HL-60/S4 treated with retinoic acid at 250 ng/mL for 4 days and 3 days (cell line): ENCODE results near the gene FOSL1.
"Not testable (repeated sequence)": the region's sequence is repeated elsewhere in the genome, so short reads cannot be mapped to it uniquely, and the experiment has no call there.

Experiments
- in situ Hi-C: fragments of 300-500 bp; cut with MboI; formaldehyde crosslinking; loops from 2 replicates; pipeline ENCODE4 v1.7.0; 2022; ENCODE audit warnings: low sequenced_read_pairs

The FOSL1 gene

DNA sequence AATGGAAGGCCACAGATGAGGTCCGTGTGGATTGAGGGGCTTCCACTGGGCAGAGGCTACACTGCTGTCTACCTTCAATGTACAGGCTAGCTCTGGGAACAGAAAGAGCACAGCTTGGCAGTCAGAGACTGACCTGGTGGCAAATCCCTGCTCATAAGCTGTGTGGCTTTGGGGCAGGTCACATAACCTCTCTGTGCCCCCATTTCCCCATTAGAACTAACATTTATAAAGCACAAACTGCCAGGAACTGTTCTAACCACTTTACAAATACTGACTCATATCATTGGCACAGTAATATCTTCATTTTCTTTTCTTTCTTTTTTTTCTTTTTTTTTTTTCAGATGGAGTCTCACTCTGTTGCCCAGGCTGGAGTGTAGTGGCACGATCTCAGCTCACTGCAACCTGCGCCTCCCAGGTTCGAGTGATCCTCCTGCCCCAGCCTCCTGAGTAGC lies 3.1 kb downstream of the FOSL1 start:
- in situ Hi-C loops, result no loop called here

DNA sequence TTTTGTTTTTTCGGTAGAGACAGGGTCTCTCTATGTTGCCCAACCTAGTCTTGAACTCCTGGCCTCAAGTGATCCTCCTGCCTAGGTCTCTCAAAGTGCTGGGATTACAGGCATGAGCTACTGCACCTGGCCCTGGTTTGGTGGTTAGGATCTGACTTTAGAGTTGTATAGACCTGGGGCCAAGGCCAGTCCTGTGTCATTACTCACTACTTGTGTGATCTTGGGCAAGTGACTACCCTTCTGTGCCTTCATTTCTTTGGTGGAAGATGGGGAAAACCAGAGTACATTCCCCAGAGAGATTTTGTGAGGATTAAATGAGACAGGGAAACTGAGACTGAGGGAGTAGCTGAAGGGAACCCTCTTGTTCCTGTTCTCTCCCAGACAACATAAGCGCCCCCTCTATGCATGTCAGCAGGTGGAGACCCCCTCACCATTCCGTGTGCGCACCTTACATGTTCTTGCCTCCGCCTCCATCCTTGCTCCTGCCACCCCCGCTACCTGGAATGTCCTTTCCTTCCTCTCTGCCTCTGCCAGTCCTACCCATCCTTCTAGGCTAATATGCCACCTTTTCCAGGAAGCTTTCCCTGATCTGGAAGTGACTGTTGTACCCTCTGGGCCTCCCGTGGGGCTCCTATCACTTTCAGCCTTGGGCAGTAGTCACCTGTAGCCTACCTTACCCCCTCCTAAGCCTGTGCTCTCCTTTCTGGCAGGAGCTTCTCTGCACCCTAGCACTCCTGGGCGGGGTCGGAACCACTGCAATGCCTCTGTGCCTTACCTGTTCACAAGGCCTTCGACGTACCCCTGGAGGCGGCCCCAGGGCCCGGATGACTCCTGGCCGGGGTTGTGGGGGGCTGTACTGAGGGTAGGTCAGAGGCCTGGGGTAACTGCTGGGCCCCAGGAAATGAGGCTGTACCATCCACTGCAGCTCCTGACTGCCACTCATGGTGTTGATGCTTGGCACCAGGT lies 3.9 kb downstream of the FOSL1 start:
- in situ Hi-C loops, result no loop called here

DNA sequence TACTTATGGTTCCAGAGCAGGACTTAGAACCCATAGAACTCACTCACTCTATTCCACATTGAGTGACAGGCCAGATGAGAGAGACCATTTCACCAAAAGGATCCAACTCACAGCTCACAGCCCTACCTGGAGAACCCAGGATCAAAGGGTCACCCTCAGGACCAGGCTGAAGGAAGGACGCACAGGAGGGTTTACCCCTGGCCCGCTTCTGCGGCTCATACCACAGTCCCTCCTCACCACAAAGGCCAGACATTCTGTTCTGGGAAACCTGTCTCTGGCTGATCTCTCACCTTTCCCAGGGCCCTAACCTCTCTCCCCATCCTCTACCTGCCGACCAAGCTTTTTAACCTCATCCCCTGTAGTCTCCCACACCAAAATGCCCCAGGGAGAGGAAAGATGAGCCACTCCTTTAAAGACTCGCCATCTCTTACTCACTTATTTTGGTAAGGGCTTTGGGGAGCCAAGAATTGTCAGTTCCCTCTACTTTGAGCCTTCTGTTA lies 4.7 kb downstream of the FOSL1 start:
- in situ Hi-C loops, result no loop called here

DNA sequence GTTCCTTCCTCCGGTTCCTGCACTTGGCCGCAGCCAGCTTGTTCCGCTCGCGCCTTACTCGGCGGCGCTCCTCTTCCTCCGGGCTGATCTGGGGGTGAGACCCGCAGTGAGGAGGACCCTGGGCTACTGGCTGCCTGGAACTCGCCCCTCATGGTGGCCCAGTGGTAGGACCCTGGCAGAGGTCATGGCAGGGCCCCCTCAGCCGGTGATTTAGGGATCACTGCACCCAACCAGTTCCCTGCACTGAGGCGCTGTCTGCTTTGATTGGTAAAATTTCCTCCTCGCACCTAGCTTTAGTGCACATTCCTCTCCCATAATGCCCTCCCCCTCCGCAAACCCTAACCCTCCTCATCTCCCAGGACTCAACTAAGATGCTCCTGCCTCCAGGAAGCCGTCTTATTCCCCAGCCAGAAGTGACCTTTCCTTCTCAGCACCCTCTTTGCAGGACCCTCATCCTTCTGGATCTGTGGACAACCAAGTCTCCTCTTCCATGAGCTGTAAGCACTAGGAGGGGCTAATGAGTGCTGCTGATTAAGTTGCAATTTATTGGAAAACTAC lies 6.1 kb downstream of the FOSL1 start:
- in situ Hi-C loops, result no loop called here

DNA sequence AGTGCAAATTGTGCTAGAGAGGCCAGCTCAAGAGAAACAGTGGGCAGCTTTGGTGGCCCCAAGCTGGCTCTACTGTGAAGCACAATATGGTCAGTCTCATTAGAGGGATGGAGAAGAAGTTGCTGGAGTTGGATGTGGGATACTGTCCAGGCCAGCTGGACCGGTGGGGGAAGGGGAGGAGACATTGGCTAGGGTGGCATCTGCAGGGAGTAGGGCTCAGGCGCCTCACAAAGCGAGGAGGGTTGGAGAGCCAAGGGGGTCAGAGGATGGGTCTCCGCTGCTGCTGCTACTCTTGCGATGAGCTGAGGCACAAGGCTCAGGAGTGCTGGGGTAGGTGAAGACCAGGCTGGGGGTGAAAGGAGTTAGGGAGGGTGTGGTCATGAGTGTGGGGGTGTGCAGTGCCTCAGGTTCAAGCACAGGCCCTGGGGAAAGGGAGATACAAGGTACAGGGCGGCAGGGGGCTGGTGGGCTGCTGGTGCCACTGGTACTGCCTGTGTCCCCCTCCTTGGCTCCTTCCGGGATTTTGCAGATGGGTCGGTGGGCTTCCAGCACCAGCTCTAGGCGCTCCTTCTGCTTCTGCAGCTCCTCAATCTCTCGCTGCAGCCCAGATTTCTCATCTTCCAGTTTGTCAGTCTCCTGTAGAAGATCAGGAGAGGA lies 7.4 kb downstream of the FOSL1 start:
- in situ Hi-C loops, result no loop called here

DNA sequence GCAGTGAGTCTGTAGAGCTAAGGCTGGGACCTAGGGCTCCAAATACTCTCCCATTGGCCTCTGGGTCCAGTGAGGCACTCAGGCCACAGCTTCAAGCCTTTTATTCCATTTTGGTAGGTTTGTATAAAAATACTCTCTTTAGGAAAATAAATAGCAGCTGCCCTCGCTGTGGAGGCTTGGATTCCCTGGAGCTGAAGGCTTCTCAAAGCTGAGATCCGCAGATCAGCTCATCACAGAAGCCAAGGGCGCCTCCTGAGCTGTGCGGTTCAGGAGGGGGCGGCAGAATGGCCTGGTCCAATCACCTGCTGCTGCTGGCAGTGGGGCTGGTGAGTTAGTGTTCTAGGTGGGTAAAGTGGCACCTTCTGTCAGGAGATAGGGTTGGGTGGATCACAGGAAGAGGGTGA lies 8.0 kb downstream of the FOSL1 start:
- in situ Hi-C loops, result not testable (repeated sequence)

DNA sequence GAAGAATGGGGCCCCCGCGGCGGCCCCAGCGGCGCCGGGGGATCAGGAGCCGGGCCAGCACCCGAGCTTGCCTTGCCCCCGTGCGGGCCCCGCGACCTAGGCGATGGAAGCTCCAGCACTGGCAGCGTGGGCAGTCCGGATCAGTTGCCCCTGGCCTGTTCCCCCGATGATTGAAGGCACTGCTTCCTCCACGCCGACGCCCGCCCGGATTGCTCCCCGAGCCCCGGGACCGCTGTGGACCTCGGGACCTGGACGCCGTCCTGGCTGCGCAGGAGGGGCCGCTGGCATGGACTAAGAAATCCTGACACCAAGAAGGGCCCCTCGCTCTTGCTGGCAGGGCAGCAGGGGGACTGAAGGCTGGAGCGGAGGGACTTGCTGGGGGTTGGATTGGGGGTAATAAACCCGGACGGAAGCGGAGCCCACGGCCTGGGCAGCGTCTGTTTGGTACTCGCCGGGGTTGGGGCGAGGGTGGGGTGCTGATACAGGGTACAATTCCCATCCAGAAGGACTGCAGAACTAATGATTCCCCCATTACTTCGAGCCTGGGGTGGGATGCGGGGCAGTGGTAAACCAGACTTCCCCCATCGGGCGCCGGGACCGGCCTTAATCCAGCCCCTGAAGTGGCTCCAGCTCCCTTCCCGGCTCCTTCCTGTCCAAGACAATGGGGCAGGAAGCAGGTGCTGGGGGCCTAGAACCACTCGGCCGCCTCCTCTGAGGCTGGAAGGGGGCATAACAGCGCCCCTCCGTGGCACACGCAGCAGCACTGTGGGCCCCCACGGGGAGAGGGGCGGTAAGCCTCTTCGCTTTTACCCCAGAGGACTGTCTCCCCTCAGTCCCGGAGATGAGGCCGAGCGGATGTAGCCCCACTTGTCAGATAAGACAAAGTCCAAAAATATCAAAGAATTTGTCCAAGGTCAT lies 8.7 kb downstream of the FOSL1 start:
- in situ Hi-C loops, result no loop called here

DNA sequence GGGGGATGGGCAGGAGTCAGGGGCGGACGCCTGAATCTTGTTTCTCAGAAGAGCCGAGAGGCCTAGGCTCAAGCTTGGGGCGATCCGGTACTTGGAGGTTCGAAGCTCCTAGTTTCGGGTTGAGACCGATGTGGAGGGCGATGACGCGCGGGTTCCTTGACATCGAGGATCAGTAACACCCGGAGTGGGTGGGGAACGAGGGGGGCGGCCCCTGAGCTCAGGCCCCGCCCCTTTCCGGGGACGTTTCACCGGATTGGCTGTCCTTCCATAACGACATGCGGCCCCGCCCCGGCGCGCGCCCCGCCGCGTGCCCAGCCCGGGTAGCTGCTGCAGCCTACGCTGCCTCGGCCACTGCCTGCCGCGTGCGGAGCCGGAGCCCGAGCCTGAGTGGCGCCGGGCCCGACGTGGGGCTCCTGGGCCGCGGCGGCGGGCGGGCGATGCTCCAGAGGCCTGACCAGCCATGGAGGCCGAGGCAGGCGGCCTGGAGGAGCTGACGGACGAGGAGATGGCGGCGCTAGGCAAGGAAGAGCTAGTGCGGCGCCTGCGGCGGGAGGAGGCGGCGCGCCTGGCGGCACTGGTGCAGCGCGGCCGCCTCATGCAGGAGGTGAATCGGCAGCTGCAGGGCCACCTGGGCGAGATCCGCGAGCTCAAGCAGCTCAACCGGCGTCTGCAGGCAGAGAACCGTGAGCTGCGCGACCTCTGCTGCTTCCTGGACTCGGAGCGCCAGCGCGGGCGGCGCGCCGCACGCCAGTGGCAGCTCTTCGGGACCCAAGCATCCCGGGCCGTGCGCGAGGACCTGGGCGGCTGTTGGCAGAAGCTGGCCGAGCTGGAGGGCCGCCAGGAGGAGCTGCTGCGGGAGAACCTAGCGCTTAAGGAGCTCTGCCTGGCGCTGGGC lies 9.6 kb downstream of the FOSL1 start, which contains the start of gene CCDC85B:
TSS of gene CCDC85B (plus strand) at position 350 of the 895 bp plus-strand sequence. CDS start at position 461, 111 bp downstream.
- in situ Hi-C loops, result no loop called here

DNA sequence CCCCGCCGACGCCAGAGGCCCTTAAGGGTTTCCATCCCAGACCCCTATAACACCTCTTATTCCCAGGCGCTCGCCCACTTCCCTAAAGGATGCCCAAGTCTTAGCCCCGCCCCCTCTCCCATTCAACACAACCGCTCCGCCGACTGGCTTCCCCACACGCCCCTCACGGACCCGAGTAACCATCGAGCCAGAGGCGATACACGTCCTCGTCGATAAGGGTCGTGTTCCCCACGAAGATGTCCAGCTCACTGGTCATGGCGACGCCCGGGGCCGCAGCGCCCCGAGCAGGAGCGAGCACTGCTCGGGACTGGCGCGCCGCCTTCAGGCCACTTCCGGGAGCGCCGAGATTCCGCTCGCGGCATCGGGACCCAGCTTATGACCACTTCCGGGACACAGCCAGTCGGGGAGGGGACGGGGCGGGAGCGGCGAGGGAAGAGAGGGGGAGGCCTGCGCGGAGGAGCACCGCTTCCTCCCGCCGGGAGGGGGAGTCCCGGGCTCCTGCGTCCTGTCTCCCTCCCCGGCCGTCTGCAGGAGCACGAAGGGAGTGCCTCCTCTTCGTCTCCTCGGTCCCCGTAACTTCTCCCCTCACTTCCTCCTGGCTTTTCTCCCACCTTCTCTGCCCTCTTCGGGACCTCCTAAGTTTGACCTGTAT lies 11.9 kb downstream of the FOSL1 start, which contains the start of gene FIBP:
TSS of gene FIBP (minus strand) at position 309 of the 652 bp plus-strand sequence. CDS start at position 256, 53 bp downstream.
- in situ Hi-C loops, result no loop called here

DNA sequence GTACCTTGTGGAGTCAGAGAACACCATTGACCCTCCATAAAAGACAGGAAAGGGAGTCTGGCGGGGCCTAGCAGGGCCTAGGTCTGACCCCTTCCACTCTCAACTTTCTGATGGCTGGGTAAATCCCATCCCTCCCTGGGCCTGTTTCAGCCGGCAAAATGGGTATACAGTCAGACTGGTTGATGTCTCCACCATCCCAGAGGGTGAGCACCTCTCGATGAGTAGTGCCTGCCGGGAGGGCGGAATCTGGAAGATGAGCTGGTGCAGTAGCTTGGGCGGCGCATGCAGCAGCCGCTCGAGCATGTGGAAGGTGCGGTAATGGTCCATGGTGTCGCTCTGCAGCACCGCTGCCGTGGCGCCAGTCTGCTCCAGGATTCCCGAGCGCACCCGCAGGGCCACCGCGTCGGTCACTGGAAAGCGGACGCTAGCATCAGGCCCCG lies 12.4 kb downstream of the FOSL1 start:
- in situ Hi-C loops, result no loop called here

DNA sequence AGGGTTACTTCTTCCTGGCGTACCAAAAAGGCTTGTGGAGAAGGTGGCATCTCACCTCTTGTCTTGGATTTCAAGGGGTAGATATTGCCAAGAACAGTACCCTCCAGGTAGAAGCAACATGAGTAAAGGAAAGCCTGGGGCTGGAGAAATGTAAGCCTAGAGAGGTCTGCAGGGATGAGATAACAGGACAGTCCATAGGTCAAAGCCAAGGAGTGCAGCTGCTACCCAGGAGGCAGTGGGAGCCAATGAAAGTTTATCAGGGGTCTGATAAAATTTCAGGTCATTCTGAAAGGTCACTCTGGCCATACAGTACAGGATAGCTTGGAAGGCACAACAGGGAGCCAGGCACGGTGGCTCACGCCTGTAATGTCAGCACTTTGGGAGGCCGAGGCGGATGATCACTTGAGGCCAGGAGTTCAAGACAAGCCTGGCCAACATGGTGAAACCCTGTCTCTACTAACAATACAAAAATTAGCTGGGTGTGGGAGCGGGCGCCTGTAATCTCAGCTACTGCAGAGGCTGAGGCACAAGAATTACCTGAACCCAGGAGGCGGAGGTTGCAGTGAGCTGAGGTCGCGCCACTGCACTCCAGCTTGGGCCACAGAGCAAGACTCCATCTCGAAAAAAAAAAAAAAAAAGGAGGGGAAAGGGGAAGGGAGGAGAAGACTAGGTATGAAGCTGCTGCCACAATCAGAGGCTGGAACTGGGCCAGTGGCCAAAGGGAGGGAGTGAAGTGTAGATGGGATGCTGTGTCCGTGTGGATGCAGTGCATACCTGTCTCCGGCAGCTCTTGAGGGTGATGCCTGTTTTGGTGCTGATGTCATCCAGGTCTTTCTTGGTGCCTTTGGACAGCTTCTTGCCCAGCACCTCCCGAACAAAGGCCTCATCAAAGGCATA lies 13.1 kb downstream of the FOSL1 start:
- in situ Hi-C loops, result no loop called here

DNA sequence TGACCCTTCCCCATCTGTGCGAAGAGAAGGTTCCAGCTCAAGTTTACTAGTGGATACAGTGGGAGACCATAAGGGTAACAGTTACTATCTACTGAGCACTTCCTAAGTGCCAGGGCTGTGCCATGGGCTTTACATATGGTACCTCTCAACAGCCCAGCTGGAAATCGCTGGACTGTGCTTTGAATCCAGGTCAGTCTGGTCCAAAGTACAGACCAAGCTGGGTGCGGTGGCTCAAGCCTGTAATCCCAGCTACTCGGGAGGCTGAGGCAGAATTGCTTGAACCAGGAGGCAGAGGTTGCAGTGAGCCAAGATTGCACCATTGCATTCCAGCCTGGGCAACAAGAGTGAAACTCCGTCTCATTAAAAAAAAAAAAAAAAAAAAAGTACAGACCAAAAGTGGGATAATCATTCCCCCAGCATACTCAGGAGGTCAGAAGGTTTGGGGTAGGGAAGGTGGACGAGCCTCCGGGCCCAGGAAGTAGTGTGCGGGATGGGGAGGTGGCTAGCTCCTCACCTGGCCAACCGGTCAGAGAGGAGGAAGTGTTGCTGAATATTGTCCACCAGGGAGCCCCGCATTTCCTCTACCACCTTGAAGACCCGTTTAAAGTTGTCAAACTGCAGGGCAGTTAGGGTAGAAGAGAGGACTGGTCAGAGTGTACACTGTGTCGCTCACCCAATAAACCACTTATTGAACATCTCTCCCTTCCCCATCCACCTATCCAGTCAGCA lies 14.2 kb downstream of the FOSL1 start:
- in situ Hi-C loops, result no loop called here

DNA sequence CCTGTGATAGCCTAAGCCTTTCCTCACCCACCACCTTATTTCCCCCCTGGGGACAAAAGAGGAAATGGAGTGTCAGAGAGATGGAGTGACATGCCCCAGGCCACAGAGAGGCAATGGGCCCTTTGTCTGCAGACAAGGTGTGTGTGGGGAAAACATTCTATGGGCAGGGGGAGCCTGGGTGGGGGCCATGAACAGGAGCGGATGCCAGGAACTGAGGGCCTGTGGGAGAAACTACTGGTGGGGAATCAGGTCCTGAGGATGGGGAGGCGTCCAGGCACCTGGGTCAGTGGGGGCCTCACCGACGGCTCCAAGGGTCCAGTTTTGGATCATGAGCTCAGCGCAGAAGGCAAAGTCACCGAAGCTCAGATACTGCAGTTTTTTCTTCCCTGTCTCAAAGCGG lies 15.0 kb downstream of the FOSL1 start:
- in situ Hi-C loops, result no loop called here

DNA sequence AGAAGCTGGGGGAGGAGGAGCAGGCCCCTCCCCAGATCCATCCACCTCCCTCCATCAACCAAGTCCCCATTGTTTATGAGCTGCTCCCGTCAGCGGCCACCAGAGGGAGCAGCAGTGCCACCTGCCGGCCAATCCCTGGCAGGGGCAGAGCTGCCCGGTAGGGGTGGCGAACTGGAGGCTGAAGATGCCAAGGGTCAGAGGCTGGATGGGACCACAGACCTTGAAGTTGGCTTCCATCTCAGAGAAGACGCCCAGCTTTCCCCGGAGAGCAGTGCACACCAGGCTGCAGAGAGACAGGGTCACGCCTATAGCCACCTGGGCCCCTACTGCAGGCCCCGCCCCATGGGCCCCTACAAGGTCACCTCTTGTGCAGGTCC lies 15.5 kb downstream of the FOSL1 start:
- in situ Hi-C loops, result no loop called here

DNA sequence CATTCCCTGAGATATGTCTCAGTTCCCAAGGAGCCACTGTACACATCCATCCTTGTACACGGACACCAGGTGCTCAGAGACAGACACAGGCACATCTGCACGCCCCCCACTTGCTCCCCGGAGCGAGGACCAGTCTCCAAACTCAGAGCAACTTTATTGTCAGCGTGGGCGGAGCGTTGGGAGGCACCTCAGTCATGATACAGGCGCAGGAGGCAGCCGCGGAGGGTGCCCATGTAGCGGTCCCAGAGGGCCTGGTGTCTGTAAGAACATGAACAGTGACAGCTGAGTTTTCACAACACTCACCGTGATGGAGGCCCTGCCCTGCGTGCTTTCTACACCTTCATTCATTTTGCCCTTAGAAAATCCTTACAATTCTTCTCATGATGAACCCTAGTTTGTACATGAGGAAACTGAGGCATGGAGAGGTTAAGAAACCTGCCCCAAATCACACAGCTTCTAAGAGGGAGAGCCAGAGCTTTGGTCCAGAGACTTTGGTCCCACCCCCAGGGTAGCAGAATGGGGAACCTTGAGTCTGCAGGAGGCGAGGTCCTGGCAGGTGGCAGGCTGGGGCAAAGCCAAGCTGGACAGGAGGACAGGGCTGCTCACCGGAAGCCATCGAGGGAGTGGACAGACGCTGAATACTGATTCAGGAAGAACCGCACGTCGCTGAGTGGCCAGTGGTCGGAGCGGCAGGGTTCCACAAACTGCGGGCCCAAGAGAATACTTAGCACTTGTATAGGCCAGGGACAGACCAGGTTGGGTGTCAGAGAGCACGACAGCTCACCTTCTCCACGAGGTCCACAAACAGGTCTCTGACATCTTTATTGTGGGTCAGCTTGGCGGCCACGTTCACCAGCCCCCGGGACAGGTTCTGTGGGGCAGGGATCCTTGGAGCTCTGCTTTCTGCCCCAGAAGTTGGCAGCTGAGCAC lies 16.1 kb downstream of the FOSL1 start:
- in situ Hi-C loops, result no loop called here
